NCI-H748 (cell line): ENCODE data around the gene CCDC146.
A peak's percentile ranks its signal among the peaks of the same experiment; 100 is the strongest.
"Not testable (repeated sequence)": the region's sequence is repeated elsewhere in the genome, so short reads cannot be mapped to it uniquely, and the experiment has no call there.

Source experiments
- DNase-seq: peaks from one replicate; lab custom pipeline; 2025; ENCODE audit not compliant: unreplicated experiment; lab: John Stamatoyannopoulos, UW

The CCDC146 gene

DNA sequence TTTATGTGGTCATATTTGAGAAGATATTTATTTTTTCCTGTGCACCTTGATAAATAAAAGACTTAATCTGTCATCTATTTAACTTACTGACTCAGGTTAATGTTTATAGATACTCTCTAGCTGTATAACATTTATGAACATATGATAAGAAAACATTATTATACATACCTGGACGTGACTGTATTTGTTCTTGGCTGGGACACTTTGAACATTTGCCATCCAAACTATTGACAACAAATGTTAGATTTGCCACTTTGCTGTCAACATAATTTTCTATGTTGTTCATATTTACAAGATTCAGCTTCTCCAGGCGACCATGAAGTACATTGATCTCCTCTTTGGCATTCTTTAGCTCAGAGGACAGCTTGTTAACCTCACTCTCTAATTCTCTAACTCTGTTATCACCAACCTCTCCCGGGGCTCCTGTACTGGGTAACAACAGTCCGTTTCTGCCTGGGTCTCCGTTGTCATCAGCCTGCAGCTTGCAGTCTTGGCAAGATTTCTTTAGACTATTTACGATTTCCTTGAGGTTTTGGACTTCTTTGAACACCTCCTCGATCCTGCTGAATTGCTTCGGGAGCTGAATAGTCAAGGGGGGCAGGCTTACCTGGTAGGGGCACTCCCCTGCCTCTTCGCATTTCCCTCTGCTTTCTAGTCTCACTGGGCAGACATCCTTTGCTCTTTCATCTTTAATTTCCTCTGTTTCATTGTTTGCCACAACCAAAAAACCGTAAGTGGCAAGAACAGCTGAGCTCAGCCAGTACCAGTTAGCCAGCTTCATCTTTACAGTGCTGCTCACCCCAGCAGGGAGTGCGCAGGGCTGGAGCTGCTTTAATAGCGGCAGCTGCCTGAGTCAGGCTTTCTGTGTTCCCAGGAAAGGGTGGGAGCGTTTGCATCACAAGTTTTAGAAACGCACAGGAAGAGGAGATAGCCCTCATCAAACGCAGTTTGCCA, 76.9 kb downstream of the CCDC146 start, which contains the start of gene FGL2:
TSS of gene FGL2 (minus strand) at position 807 of the 954 bp plus-strand sequence. CDS start at position 781, 26 bp downstream.
- peak; percentile 23 for DNase-seq

DNA sequence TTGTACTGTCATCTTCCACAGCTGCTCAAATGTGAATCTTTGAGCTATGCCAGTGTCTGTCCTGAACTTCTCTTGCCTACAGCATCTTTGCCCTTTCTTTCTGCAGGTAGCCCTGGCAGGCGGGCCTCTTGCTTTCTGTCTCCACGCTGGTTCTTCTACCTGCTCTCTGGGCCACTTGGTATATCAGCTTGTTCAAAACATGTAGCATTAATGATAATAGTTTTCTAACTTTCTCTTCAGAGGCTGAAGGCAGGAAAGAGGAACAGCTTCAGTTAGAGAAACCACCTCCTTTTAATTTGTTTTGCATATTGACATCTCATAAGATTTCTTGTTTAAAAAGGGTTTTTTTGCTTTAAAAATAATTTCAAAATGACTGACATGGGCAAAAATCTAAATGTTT, 78.1 kb downstream of the CCDC146 start:
- DNase-seq: no peak

DNA sequence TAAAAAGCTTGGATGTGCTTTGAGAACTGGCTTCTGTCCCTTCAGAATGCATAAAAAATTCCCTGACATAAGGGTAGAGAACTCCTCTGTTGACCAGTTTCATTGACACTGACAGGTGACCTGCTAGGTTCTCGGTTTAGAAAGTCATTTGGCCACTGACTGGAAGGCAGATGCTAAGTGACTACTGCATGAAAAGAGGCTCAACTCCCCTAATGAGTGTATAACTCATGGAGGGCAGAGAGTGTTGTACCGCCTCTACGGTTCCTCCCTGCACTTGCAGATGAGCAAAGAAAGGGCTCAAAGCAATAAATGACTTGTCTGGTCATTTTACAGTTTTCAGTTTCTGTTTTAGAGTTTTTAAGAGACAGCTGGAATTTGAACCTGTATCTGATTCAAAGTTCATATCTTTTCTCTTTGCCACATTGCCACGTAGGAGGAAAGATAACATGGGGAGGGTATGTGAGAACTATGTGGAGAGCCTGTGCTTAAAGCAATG, 80.1 kb downstream of the CCDC146 start:
- no peak for DNase-seq

DNA sequence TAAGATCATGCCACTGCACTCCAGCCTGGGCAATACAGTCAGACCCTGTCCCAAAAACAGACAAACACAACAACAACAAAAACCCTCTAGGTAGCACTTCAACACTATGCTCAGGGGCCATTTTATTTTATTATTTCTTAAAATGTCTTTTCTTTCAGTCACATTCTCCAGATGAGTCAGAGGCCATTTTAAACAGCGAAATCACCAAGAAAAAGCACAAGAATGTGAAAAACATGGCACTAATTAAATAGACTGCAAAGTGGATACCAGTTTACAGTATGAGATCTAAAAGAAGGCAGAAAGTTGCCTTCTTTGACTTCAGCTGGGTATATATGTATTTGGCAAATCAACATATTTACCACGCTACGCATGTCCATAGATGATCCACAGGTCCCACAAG, 83.3 kb downstream of the CCDC146 start:
- no peak for DNase-seq

DNA sequence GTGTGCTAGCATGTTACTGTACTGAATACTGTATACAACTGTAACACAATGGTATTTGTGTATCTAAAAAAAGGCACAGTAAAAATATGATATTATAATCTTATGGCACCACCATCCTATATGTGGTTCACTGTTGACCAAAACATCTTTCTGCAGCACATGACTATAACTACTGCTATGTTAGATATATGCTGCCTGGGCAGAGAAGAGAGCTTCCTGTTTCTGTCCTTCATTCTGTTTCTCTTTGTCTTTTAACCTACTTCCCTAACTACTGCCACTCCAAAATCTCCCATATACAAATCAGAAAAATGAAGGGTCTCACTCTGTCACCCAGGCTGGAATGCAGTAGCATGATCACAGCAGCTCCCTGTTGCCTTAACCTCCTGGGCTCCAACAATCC, 86.0 kb downstream of the CCDC146 start:
- DNase-seq: no peak

DNA sequence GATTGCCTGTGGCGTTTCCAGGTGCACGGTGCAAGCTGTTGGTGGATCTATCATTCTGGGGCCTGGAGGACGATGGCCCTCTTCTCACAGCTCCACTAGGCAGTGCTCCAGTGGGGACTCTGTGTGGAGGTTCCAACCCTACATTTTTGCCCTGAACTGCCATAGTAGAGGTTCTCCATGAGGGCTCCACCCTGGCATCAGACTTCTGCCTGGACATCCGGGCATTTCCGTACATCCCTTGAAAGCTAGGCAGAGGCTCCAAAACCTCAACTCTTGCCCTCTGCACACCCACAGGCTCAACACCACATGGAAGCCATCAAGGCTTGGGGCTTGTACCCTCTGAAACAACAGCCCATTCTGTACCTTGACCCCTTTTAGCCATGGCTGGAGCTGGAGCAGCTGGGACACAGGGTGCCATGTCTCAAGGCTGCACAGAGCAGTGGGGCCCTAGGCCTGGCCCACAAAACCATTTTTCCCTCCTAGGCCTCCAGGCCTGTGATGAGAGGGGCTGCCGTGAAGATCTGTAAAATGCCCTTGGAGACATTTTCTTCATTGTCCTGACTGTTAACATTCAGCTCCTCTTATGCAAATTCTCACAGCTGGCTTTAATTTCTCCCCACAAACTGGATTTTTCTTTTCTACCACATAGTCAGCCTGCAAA, 87.2 kb downstream of the CCDC146 start:
- no peak for DNase-seq

DNA sequence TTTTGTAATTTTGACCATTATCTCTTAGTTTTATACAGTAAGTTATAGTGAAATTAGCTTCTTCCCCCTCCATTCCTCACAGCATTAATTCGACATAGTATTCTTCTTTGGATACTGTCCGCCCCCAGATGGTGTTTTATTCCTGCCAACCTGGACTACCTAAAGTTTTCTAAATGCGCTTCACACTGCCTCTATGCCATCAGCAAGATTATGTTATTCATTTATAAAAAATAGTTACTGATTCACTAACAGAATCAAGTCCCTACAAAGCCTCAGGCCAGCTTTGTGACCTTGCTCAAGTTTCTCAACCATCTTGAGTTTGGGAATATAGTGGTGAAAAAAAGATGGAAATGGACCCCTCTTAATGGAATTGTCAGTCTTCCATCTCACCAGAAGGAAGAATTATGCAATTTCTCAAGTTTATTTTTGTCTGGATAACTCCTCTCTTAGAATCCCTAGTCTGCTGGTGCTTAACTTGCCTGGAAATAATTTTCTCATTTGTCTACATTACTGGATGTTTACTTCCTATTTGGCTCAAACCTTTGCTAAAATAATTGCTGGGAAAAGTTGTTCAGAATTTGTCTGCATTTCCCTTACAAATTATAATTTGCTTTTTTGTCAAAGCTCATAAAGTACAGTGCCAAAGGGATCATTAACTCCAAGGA, 93.9 kb downstream of the CCDC146 start:
- no peak for DNase-seq

DNA sequence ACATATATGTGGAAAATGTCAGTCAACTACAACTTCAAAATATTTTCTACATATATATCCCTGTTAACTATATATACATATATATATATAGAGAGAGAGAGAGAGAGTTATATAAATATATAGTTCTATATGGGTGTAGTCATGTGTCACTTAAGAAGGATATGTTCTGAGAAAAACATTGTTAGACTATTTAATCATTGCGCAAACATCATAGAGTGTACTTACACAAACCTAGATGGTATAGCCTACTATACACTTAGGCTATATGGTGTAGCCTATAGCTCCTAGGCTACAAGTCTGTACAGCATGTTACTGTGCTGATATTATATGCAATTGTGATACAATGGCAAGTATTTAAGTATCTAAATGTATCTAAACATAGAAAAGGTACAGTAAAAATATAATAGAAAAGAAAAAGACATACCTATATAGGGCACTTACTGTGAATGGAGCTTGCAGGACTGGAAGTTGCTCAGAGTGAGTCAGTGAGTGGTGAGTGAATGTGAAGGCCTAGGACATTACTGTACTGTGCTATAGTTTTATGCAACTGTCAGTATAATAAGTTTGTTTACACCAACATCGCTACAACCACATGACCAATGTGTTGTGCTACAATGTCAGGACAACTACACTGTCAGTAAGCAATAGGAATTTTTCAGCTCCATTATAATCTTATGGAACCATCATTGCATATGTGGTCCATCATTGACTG, 95.2 kb downstream of the CCDC146 start:
- DNase-seq: no peak

DNA sequence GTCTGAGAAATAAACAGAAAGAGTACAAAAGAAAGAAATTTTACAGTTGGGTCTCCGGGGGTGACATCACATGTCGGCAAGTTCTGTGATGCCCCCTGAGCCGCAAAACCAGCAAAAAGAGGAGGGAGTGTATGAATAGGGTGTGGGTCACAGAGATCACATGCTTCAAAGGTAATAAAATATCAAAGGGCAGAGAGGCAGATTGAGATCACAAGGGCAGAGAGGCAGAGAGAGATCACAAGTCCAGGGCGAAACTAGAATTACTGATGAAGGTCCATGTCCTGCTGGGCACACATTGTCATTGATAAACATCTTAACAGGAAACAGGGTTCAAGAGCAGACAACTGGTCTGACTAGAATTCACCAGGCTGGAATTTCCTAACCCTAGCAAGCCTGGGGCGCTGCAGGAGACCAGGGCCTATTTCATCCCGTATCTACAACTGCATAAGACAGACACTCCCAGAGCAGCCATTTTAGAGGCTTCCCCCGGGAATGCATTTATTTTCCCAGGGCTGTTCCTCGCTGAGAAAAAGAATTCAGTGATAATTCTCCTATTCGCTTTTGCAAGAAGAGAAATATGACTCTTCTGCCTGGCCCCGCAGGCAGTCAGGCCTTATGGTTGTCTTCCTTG, 97.4 kb downstream of the CCDC146 start:
- not testable (repeated sequence) for DNase-seq

DNA sequence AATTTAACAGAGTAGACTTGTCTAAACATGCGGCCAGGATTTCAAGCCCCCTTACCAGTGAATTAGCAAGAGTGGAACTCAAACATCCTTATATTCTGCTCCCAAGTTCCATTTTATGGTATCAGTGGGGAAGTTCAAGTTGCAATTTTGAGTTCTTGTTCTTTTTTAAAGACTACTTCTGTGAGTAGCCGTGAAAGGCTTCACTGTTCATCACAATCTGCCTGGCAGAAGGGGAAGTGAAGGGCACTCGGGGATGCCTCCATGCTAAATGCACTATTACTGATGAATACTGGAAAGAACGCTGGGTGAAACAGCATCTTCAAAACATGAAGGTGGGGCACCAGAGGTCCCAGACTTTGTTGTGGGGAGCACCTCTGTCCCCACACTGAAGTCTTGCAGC, 99.7 kb downstream of the CCDC146 start:
- no peak for DNase-seq

DNA sequence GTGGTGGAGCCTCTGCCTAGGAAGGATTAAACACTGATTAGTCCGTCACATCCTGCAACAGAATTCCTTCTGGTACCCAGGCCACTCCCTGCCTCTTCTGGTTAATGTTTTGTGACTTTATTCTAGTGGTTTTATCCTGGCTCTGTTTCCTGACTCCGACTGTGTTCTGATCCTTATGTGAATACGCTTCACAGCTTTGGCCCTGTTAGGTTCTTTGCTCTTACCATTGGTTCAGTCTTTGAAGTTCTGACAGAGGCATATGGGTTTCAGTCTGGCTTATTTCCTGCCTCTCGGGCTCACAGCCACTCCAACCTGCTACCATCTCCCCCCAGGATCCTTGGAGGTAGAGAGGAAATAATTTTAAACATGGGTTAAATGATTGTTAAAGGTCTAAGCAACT, 100.4 kb downstream of the CCDC146 start:
- DNase-seq: no peak

DNA sequence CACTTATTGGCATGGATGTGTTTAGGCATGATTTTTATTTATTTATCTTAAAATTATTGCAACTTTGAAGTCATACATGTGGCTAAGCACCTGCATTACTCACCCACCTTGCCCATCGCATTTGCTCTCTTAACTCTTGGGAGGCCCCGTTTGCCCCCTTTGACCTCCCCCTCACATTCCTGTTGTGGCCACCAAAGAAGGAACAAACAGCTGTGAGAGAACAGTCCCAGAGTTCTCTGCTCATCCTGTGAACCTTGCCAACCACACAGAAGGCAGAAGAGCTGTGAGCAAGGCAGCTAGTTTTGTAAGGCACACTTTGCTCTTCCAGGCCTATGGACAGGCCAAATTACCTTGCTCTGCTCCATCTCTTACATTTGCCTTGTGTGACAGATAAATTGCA, 100.8 kb downstream of the CCDC146 start:
- DNase-seq: no peak

DNA sequence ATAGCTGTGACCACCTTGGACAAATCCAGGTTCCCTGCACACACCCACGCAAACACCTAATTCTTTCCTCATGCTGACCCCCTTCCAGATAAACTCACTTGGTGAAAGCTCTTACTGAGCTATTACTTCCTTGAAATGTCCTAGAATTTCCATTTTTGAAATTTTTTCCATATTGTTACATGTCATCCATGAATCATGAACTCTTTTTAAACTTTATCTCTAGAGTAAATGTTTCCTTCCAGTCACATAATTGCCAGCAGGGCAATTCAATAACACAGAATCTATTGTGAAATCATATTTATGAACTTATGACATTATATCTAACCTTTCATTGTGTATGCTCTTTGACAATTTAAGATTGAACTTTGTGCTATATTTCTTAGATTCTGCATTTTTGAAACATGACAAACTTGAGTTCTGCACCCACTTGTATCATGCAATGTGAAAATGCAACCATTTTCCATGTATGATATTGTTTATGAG, 104.0 kb downstream of the CCDC146 start:
- no peak for DNase-seq

DNA sequence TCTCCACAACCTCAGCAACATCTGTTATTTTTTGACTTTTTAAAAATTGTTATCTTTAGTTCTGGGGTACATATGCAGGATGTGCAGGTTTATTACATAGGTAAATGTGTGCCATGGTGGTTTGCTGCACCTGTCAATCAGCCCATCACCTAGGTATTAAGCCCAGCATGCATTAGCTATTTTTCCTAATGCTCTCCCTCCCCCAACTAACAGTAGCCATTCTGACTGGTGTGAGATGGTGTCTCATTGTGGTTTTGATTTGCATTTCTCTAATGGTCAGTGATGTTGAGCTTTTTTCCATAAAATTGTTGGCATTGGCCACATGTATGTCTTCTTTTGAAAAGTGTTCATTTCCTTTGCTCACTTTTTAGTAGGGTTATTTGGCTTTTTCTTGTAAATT, 106.4 kb downstream of the CCDC146 start:
- DNase-seq: not testable (repeated sequence)

DNA sequence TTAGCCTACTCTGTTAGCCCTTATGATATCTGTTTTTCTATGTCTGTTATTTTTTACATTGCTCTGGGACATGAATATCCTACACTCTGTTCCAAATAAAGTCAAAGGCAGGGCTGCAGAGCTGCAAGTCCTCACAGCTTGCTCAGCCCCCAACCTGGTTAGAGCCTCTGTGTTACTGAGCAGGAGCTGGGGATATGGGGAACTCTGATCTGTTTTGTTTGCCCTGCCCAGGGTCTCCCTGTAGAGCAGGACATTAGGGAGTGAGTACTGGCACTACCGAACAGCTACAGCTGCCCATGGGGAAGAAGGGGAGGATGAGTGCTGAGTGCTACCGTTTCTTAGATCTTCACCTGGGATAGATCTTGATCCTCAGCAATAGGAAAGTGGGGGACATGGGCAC, 110.1 kb downstream of the CCDC146 start:
- no peak for DNase-seq

DNA sequence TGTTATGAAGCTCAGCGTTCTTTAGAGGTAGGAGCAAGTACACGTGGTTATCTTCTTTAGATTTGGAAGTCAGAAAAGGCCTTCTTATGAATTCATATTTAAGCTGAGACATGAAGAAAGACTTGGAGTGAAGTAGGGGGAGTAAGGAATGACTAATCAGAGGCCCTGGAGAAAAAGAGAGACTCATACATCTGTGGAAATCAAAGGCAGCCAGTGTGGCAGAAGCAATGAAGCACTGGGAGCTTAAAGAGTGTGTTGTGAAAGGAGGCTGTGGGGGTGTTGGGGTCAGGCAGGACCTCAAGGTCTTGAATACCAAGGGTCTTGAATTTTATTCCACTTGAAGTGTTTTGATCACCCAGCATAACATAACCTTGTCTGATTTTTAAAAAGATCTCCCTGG, 112.9 kb downstream of the CCDC146 start:
- no peak for DNase-seq

DNA sequence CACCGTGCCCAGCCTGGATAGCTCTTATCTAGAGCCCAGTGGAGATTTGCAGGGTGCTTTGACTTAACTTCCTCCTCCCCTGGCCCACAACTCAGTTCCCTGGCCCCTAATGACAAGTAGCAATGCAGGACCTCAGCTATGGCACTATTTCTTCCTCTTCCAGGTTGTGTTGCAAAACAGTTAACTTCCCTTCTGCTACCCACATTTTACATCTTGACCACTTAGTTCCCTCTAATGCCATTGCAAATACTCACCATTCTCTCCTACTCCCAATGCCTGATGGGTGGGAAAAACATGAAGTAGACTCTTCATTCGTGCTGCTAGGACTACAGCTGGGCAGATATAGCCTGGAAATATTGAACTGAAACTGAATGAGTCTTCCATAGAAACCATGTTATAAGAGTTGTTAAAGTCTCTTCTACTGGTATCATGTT, 116.3 kb downstream of the CCDC146 start:
- no peak for DNase-seq

DNA sequence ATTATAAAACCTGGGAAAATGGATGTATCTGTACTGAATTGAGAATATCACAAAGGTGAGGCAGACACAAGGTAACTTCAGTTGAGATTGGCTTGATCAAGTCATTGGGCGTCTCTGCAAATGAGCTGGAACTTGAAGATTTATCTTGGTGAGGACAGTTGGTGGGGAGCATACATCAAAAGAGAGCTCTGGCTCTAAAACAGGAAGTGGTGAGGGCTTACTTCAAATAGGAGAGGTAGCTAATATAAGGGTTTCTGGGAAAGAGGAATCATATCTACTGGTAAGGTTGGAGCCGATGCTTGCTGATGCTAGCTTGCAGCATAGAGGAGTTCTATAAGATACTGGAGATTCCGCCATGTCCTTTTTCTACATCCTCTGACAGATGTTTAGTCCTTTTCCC, 117.1 kb downstream of the CCDC146 start:
- no peak for DNase-seq

DNA sequence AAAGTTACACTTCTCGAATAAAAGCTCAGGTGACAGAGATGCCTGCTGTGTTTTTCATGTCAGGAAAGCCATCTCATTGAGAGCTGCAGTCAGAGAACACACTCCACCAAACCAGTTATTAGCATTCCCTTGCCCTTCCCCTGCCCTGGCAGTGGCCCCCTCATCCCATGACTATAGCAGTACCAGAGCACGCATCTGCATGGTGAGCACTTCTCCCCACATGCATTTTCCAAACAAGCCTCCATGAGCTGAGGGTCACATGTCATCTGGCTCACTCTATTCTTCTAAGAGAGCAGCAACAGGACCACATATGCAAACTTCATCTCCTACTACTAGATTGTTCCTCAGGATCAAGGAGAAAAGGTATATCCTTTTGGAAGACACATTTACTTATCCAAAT, 119.7 kb downstream of the CCDC146 start:
- DNase-seq: no peak

DNA sequence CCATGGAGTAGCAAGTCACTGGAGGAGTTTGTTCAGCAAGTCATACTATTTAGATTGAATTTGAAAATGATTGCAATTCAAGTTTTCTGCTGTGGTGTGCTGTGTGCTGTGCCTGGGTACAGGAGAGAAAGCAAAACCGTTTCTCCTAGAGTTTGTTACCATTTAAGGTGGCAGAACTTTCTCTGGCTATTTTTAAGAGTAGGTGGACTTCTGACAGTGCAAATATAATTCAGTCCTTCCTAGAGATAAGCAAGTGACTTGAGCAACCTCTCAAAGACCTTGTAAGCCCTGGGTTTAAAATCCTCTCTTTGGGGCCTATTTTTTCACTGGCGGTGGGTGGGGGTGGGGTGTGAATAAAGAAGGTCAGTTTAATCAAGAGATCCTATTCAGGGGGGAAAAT, 120.1 kb downstream of the CCDC146 start:
- no peak for DNase-seq
